Ishikawa (cell line): ENCODE measurements around the gene KIAA1755.
A peak's percentile ranks its signal among the peaks of the same experiment; 100 is the strongest.

Experiments
- CEBPB ChIP-seq: IDR thresholded peaks from 2 replicates; pipeline ENCODE4 v1.6.1; 2012
- CREB1 ChIP-seq: IDR thresholded peaks from 2 replicates; pipeline ENCODE4 v1.6.1; 2012; ENCODE audit warnings: low read depth
- EGR1 ChIP-seq: IDR thresholded peaks from 2 replicates; pipeline ENCODE4 v1.6.1; 2012
- EP300 ChIP-seq: IDR thresholded peaks from 2 replicates; pipeline ENCODE4 v1.6.1; 2012; ENCODE audit warnings: borderline replicate concordance
- FOXM1 ChIP-seq: IDR thresholded peaks from 2 replicates; pipeline ENCODE4 v1.6.1; 2012; ENCODE audit warnings: low read depth, borderline replicate concordance
- NFIC ChIP-seq: IDR thresholded peaks from 2 replicates; pipeline ENCODE4 v1.6.1; 2012
- RAD21 ChIP-seq: IDR thresholded peaks from 2 replicates; pipeline ENCODE4 v1.6.1; 2012; ENCODE audit warnings: low read depth
- TAF1 ChIP-seq: IDR thresholded peaks from 2 replicates; pipeline ENCODE4 v1.6.1; 2012; ENCODE audit warnings: low read depth, mild to moderate bottlenecking
- TCF12 ChIP-seq: IDR thresholded peaks from 2 replicates; pipeline ENCODE4 v1.6.1; 2012; ENCODE audit warnings: low read depth
- TEAD4 ChIP-seq: IDR thresholded peaks from 2 replicates; pipeline ENCODE4 v1.6.1; 2012
- USF1 ChIP-seq: IDR thresholded peaks from 2 replicates; pipeline ENCODE4 v1.6.1; 2012
- YY1 ChIP-seq: IDR thresholded peaks from 2 replicates; pipeline ENCODE4 v1.6.1; 2012; ENCODE audit warnings: low read depth
- ZBTB7A ChIP-seq: IDR thresholded peaks from 2 replicates; pipeline ENCODE4 v1.6.1; 2012; ENCODE audit warnings: low read depth
- TF ChIP-seq, protein P1 (sequence below): IDR thresholded peaks from 2 replicates; pipeline ENCODE4 v1.6.1; 2012; ENCODE audit warnings: low read depth, mild to moderate bottlenecking
- TF ChIP-seq, protein P2 (sequence below): IDR thresholded peaks from 2 replicates; pipeline ENCODE4 v1.6.1; 2012

KIAA1755 gene

GRCh38 chr20:38293491-38294065 lies 33.0 kb upstream of the KIAA1755 start:
- TF ChIP-seq TEAD4, result no peak
- no peak for TF ChIP-seq NFIC
- TF ChIP-seq RAD21, result no peak
- no peak for TF ChIP-seq CREB1
- TF ChIP-seq YY1, result no peak
- TF ChIP-seq EP300, result no peak
- TF ChIP-seq, protein P1, sequence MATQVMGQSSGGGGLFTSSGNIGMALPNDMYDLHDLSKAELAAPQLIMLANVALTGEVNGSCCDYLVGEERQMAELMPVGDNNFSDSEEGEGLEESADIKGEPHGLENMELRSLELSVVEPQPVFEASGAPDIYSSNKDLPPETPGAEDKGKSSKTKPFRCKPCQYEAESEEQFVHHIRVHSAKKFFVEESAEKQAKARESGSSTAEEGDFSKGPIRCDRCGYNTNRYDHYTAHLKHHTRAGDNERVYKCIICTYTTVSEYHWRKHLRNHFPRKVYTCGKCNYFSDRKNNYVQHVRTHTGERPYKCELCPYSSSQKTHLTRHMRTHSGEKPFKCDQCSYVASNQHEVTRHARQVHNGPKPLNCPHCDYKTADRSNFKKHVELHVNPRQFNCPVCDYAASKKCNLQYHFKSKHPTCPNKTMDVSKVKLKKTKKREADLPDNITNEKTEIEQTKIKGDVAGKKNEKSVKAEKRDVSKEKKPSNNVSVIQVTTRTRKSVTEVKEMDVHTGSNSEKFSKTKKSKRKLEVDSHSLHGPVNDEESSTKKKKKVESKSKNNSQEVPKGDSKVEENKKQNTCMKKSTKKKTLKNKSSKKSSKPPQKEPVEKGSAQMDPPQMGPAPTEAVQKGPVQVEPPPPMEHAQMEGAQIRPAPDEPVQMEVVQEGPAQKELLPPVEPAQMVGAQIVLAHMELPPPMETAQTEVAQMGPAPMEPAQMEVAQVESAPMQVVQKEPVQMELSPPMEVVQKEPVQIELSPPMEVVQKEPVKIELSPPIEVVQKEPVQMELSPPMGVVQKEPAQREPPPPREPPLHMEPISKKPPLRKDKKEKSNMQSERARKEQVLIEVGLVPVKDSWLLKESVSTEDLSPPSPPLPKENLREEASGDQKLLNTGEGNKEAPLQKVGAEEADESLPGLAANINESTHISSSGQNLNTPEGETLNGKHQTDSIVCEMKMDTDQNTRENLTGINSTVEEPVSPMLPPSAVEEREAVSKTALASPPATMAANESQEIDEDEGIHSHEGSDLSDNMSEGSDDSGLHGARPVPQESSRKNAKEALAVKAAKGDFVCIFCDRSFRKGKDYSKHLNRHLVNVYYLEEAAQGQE, result no peak
- TF ChIP-seq ZBTB7A, result no peak
- no peak for TF ChIP-seq TAF1
- no peak for TF ChIP-seq USF1
- no peak for TF ChIP-seq TCF12
- no peak for TF ChIP-seq FOXM1
- TF ChIP-seq EGR1, result no peak
- TF ChIP-seq CEBPB, result no peak
- TF ChIP-seq, protein P2, sequence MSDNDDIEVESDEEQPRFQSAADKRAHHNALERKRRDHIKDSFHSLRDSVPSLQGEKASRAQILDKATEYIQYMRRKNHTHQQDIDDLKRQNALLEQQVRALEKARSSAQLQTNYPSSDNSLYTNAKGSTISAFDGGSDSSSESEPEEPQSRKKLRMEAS, result no peak

DNA sequence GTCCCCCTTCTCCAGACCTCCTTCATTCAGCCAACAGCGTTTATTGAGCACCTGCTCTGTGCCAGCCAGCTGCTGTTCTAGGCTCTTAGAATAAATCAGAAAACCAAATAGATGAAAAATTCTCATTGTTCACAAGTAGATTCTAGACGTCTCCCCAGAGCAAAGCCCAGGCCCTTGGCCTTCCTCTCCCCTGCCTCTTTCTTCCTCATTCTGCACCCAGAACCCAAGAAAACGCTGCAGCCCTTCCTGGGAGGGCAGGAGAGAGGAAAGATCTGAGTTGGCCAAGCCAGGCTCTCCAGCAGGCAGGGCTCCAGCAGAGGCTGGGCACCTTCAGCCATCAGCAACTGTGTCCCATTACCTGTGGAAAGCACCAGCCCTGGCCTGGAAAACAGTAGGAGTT lies 31.4 kb upstream of the KIAA1755 start:
- TF ChIP-seq, protein P2, result no peak
- TF ChIP-seq EGR1, result no peak
- TF ChIP-seq TAF1, result no peak
- TF ChIP-seq ZBTB7A, result no peak
- TF ChIP-seq TCF12, result no peak
- no peak for TF ChIP-seq EP300
- TF ChIP-seq FOXM1, result no peak
- no peak for TF ChIP-seq YY1
- TF ChIP-seq TEAD4, result no peak

- TF ChIP-seq, protein P2, result 0 out of 2 replicates have a peak, but pooled peaks have one; percentile 22
- no peak for TF ChIP-seq CREB1
- TF ChIP-seq TAF1, result no peak
- TF ChIP-seq FOXM1, result no peak
- no peak for TF ChIP-seq USF1
- TF ChIP-seq ZBTB7A, result no peak
- 0 out of 2 replicates have a peak, but pooled peaks have one; percentile 30 for TF ChIP-seq RAD21
- no peak for TF ChIP-seq EGR1
These were observed 30.6 kb upstream of the KIAA1755 start for GRCh38 chr20:38290829-38291814.

GRCh38 chr20:38286586-38287531 lies 26.3 kb upstream of the KIAA1755 start:
- TF ChIP-seq TEAD4 (no peak), EP300 (no peak), CEBPB (no peak), USF1 (no peak), NFIC (no peak), FOXM1 (no peak), CREB1 (no peak), RAD21 (no peak)
- TF ChIP-seq, protein P1, result no peak
